ENCODE data around the gene ATXN7. TPM values are rescaled to one million over a fixed set of nuclear protein-coding genes. Genes with fewer than 3 reads are reported as not detected.
A peak's percentile ranks its signal among the peaks of the same experiment; 100 is the strongest.

ATXN7 gene
- total RNA-seq, 3 donors from 2014 or later (not counting 1 experiment from before 2014, with no cell fraction given) = 126 to 176 (median 146) TPM

GRCh38 chr3:63912768-63913588 lies 49.3 kb downstream of the ATXN7 start:
- H3K27me3 ChIP-seq (ENCODE audit: control insufficient read depth, insufficient read depth, low read length) = no peaks in the 10 kb centered on the region
- H3K36me3 ChIP-seq (ENCODE audit: control insufficient read depth, insufficient read depth, low read length) = peaks cover 17% of the 10 kb centered on the region
- peak overlapping the region; percentile 54 for H3K27ac ChIP-seq (ENCODE audit: low read length)
- intact Hi-C loops (cut with micrococcal nuclease) = loop anchor here (1.0 to 5.0 kb wide), 3 partner anchors 49 to 109 kb away; partner anchors contain the start of gene PSMD6
- no peaks in the 10 kb centered on the region for H3K9me3 ChIP-seq (ENCODE audit: control insufficient read depth, insufficient read depth, low read length)
- H3K27me3 Mint-ChIP-seq (ENCODE audit: low read depth in 2 of 2) = no peaks in the 10 kb centered on the region
- peak overlapping the region; percentile 89 for H3K4me3 Mint-ChIP-seq
- peak overlapping the region; percentile 31 for H3K4me3 ChIP-seq (ENCODE audit: low read length)
- ATAC-seq (peak; percentile 32 to 57 (median 39)), DNase-seq (peak; percentile 42 to 72)
- 24% methylated on average over 41 of the region's 46 CpGs for WGBS (ENCODE audit: insufficient coverage)
- H3K36me3 Mint-ChIP-seq = no peaks in the 10 kb centered on the region
- peak overlapping the region; percentile 90 to 96 for H3K27ac Mint-ChIP-seq
- peaks cover 45 to 56% of the 10 kb centered on the region in 2 donors for H3K4me1 Mint-ChIP-seq
- no peak for TF ChIP-seq CTCF (IDR thresholded peaks at IDR 0.05)
- H3K4me1 ChIP-seq (ENCODE audit: control insufficient read depth, insufficient read depth, low read length) = peaks cover 15% of the 10 kb centered on the region
- no peaks in the 10 kb centered on the region for H3K9me3 Mint-ChIP-seq

- intact Hi-C loops (cut with micrococcal nuclease) = loop anchor here (5.0 kb wide), 2 partner anchors 53 to 108 kb away; partner anchors contain the start of gene PSMD6
- DNase-seq (no peak), ATAC-seq (no peak)
- TF ChIP-seq CTCF (IDR thresholded peaks at IDR 0.05) = no peak
- no peaks in the 10 kb centered on the region for H3K27me3 ChIP-seq (ENCODE audit: control insufficient read depth, insufficient read depth, low read length)
- Mint-ChIP-seq H3K9me3 (no peaks in the 10 kb centered on the region), H3K27ac (peak overlapping the region; percentile 90 to 96), H3K4me3 (peak overlapping the region; percentile 89), H3K36me3 (no peaks in the 10 kb centered on the region), H3K4me1 (peaks cover 56 to 66% of the 10 kb centered on the region in 2 donors), H3K27me3 (ENCODE audit: low read depth in 2 of 2) (no peaks in the 10 kb centered on the region)
- peaks cover 19% of the 10 kb centered on the region for H3K36me3 ChIP-seq (ENCODE audit: control insufficient read depth, insufficient read depth, low read length)
- no peak overlapping the region for H3K27ac ChIP-seq (ENCODE audit: low read length)
- peaks cover 15% of the 10 kb centered on the region for H3K4me1 ChIP-seq (ENCODE audit: control insufficient read depth, insufficient read depth, low read length)
- 76% methylated on average over 5 of the region's 5 CpGs for WGBS (ENCODE audit: insufficient coverage)
- H3K4me3 ChIP-seq (ENCODE audit: low read length) = no peak overlapping the region
- H3K9me3 ChIP-seq (ENCODE audit: control insufficient read depth, insufficient read depth, low read length) = no peaks in the 10 kb centered on the region
Measured at GRCh38 chr3:63914312-63914711, 50.6 kb downstream of the ATXN7 start.

- no peak overlapping the region for H3K4me3 ChIP-seq (ENCODE audit: low read length)
- no peak for ATAC-seq
- Mint-ChIP-seq H3K27ac (peak overlapping the region; percentile 11 to 64), H3K27me3 (ENCODE audit: low read depth in 2 of 2) (no peaks in the 10 kb centered on the region), H3K4me1 (peaks cover 49 to 50% of the 10 kb centered on the region in 2 donors), H3K4me3 (no peak overlapping the region), H3K9me3 (no peaks in the 10 kb centered on the region), H3K36me3 (no peaks in the 10 kb centered on the region)
- intact Hi-C loops (cut with micrococcal nuclease) = no loop called here
- peaks cover 31% of the 10 kb centered on the region for H3K36me3 ChIP-seq (ENCODE audit: control insufficient read depth, insufficient read depth, low read length)
- no peak for DNase-seq
- H3K9me3 ChIP-seq (ENCODE audit: control insufficient read depth, insufficient read depth, low read length) = no peaks in the 10 kb centered on the region
- H3K4me1 ChIP-seq (ENCODE audit: control insufficient read depth, insufficient read depth, low read length) = peaks cover 3% of the 10 kb centered on the region
- no peak overlapping the region for H3K27ac ChIP-seq (ENCODE audit: low read length)
- no peaks in the 10 kb centered on the region for H3K27me3 ChIP-seq (ENCODE audit: control insufficient read depth, insufficient read depth, low read length)
- no peak for TF ChIP-seq CTCF (IDR thresholded peaks at IDR 0.05)
Measured at GRCh38 chr3:63918321-63918720, 54.7 kb downstream of the ATXN7 start.

Measured in natural killer cell (primary cell).